WERI-Rb-1 (cell line): ENCODE data around the gene TMCO5A.

Experiments used
- DNase-seq: peaks from one replicate; pipeline ENCODE4 v3.0.0-alpha.2; 2020
- H3K27ac ChIP-seq: fragments of 250-450 bp; sonication (Bioruptor Pico); 2 replicates; pipeline ENCODE4 v1.5.1; 2020; ENCODE audit warnings: mild to moderate bottlenecking, moderate library complexity
- H3K27me3 ChIP-seq: fragments of 250-450 bp; sonication (Bioruptor Pico); 2 replicates; pipeline ENCODE4 v1.5.1; 2021; ENCODE audit warnings: mild to moderate bottlenecking, low read depth, moderate library complexity; ENCODE audit not compliant: insufficient read depth, severe bottlenecking
- H3K36me3 ChIP-seq: fragments of 250-450 bp; sonication (Bioruptor Pico); 2 replicates; pipeline ENCODE4 v1.5.1; 2020; ENCODE audit warnings: mild to moderate bottlenecking, moderate library complexity
- H3K4me3 ChIP-seq: 2 replicates; pipeline ENCODE4 v1.5.1; 2011; ENCODE audit warnings: low read depth, mild to moderate bottlenecking, control low read depth, low read length
- H3K9me3 ChIP-seq: fragments of 250-450 bp; sonication (Bioruptor Pico); 2 replicates; pipeline ENCODE4 v1.5.1; 2021; ENCODE audit warnings: mild to moderate bottlenecking, moderate library complexity; ENCODE audit not compliant: severe bottlenecking
- TF ChIP-seq, protein P1 (sequence below): IDR thresholded peaks from 2 replicates; pipeline ENCODE4 v1.5.1; 2011; ENCODE audit warnings: low read depth, mild to moderate bottlenecking, control low read depth, inconsistent platforms, low read length

The TMCO5A gene

DNA sequence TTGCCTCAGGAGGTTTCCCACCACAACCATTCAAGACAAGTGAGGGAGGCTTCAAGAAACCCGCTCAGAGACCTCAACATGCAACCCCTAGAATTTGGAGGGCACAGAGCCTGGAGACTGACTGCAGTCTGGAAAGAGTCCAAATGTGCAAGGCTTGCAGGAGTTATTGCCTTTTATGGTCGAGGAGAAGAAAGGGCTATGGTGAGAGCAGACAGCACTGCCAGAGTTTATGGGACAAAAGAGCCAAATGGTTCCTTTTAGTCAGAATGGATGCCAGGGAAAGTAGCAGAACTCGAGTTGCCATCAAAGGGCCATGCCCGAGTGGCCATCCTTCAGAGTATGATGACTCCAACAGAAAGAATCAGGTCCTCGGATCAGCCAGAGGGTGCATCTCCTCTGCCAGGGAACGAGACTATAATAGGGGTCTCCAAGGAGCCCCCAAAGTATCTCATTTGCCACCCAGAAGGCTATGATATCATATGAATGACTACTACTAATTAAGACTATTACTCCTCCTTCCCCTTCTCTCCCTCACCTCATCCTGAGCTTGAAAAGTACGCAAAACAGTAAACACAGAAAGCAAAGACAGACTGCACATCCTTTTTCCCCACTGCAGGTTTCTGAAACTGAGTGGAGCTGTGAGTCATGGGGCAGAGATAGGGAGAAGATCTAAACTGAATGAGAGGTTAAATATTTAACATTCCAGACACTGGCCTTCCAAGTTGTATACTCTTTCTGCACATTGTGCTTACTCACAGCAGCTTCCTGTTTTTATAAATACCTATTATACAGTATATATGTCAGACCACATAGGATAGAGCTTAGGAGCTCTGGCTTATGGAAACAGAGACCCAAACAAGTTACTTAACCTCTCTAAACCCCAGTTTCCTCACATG is 33.9 kb upstream of the TMCO5A start:
- no peak for DNase-seq
- Histone ChIP-seq H3K27ac (no peak overlapping the region), H3K9me3 (no peaks in the 10 kb centered on the region), H3K4me3 (no peak overlapping the region), H3K27me3 (no peaks in the 10 kb centered on the region), H3K36me3 (no peaks in the 10 kb centered on the region)
- TF ChIP-seq, protein P1, sequence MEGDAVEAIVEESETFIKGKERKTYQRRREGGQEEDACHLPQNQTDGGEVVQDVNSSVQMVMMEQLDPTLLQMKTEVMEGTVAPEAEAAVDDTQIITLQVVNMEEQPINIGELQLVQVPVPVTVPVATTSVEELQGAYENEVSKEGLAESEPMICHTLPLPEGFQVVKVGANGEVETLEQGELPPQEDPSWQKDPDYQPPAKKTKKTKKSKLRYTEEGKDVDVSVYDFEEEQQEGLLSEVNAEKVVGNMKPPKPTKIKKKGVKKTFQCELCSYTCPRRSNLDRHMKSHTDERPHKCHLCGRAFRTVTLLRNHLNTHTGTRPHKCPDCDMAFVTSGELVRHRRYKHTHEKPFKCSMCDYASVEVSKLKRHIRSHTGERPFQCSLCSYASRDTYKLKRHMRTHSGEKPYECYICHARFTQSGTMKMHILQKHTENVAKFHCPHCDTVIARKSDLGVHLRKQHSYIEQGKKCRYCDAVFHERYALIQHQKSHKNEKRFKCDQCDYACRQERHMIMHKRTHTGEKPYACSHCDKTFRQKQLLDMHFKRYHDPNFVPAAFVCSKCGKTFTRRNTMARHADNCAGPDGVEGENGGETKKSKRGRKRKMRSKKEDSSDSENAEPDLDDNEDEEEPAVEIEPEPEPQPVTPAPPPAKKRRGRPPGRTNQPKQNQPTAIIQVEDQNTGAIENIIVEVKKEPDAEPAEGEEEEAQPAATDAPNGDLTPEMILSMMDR, result no peak

DNA sequence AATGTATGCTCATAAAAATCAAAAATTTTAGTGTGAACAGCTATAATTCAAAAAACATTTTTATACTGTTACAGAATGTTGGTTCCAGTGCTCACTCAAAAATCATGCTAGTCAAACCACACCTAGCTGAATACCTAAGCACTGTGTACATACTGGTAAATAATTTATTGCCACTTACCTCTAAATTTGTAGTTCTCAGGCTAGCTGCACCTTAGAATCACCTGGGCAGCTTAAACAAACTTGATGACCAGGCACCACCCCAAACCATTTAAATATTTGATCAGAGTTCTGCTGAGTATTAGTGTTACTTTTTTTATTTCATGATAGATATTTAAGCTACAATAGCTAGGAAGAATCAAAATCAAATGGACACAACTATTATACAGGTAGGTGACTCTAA is 32.3 kb upstream of the TMCO5A start:
- DNase-seq, result no peak
- Histone ChIP-seq H3K9me3 (no peaks in the 10 kb centered on the region), H3K27me3 (no peaks in the 10 kb centered on the region), H3K27ac (no peak overlapping the region), H3K36me3 (no peaks in the 10 kb centered on the region), H3K4me3 (no peak overlapping the region)
- TF ChIP-seq, protein P1, result no peak

DNA sequence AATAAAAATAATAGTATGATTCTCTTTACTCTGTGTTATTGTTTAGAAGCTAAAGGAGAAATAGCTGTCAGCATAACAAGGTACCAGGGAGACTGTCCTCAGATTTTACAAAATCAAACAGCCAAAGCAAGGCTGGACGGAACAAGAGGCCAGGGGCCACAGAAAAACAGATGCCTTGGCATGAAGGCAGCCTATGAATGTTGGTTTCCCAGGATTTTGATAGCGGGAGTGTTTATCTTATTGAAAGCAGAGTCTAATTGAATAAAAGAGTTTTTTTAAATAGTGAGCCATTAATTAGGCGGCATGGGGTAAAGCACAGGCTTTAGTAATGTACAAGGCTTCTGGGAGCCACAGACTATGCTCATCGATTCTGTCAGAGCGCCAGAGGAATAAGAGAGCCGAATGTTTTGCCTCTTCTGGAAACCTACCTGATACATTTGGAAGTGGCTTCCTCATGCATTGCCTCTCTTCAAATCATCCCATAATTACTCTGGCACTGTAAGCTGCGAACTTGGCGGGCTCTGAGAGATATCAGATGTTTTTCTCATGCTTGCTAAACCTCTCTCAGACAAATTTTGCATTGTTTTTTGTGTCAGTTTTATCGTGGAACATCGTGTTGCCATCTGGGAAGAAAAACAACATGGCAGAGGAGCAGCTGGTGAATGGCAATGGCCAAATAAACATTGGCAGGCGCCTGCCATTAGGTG is 30.4 kb upstream of the TMCO5A start:
- no peak for DNase-seq
- H3K9me3 ChIP-seq, result no peaks in the 10 kb centered on the region
- TF ChIP-seq, protein P1, result no peak
- no peaks in the 10 kb centered on the region for H3K27me3 ChIP-seq
- no peak overlapping the region for H3K27ac ChIP-seq
- H3K4me3 ChIP-seq, result no peak overlapping the region
- no peaks in the 10 kb centered on the region for H3K36me3 ChIP-seq

DNA sequence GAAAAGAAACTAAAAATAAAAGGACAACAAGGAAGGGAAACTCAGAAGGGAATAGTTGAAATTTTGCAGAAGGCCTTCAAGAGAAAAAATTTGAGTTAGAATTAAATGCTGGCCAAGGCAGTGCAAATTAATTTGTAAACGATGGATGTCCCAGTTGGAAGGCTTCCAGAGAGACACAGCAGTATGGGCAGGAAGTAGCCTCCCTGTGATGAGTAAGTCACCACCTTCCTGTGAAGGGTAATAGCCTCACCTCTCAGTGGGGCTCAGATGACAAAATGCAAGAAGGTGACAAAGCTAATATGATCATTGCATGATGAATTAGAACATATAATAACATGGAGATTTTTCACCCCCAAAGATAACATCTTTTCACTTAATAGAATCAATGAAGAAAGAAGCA is 27.3 kb upstream of the TMCO5A start:
- no peaks in the 10 kb centered on the region for H3K27me3 ChIP-seq
- no peak overlapping the region for H3K4me3 ChIP-seq
- H3K36me3 ChIP-seq, result no peaks in the 10 kb centered on the region
- no peak overlapping the region for H3K27ac ChIP-seq
- no peaks in the 10 kb centered on the region for H3K9me3 ChIP-seq
- TF ChIP-seq, protein P1, result no peak
- no peak for DNase-seq

DNA sequence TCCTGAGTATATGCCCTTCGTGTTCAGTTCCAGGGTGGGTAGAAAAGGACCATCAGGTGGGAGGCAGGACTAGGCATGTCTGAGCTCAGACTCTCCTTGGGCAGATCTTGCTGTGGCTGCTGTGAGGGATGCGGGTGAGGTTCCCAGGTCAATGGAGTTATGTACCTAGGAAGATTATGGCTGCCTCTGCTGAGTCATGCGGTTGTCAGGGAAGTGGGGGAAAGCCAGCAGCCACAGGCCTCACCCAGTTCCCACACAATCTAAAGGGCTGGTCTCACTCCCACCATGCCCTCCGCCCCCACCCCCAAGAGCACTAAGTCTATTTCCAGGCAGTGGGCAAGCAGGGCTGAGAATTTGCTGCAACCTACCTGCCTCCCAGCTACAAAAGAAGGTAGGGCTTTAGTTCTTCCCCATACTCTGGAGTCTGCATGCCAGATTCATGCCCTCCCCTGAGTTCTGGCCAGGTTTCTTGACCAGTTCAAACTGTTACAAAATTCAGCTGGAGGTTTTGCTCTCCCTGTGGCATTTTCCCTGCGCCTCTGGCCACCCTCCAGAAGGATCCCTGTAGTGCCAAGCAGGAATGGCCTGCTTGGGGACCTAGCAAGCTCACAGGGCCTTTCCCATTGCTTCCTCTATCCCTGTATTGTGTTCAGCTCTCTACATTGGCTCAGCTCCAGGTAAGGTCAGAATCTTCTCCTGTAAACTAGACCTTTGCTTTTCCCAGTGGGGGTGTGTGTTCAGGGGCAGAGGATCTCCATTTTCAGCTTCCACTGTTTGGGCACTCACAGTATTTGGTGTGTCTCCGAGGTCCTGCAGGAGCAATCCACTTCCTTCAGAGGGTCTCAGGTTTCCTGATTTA is 12.7 kb upstream of the TMCO5A start:
- no peak overlapping the region for H3K4me3 ChIP-seq
- TF ChIP-seq, protein P1, result no peak
- DNase-seq, result no peak
- no peaks in the 10 kb centered on the region for H3K9me3 ChIP-seq
- H3K36me3 ChIP-seq, result no peaks in the 10 kb centered on the region
- no peak overlapping the region for H3K27ac ChIP-seq
- no peaks in the 10 kb centered on the region for H3K27me3 ChIP-seq
